NB4 (cell line): ENCODE data around the gene MCUR1.

Experiments used
- CTCF ChIP-seq: IDR thresholded peaks from one replicate; pipeline ENCODE4 v1.5.1; 2012; ENCODE audit warnings: low read depth, low read length
- MYC ChIP-seq: IDR thresholded peaks from 2 replicates; pipeline ENCODE4 v1.6.1; 2011; ENCODE audit warnings: low read depth, low read length

GRCh38 chr6:13851330-13851729, 37.0 kb upstream of the MCUR1 start:
- TF ChIP-seq CTCF, result no peak
- TF ChIP-seq MYC, result no peak
